LNCAP (cell line): ENCODE data around the gene RHO.
A peak's percentile ranks its signal among the peaks of the same experiment; 100 is the strongest.

ENCODE experiments used
- CTCF ChIP-seq: fragments of 450-650 bp; IDR thresholded peaks from 2 replicates; pipeline ENCODE4 v1.5.1; 2017; ENCODE audit warnings: mild to moderate bottlenecking

Gene RHO

GRCh38 chr3:129490273-129490675 lies 38.2 kb upstream of the RHO start:
- peak; percentile 81 for TF ChIP-seq CTCF

- no peak for TF ChIP-seq CTCF
These were observed 36.6 kb upstream of the RHO start for GRCh38 chr3:129491794-129492193.

- no peak for TF ChIP-seq CTCF
These were observed 35.7 kb upstream of the RHO start for GRCh38 chr3:129492691-129493090.

- TF ChIP-seq CTCF, result no peak
These were observed 35.2 kb upstream of the RHO start for GRCh38 chr3:129493206-129493605.

GRCh38 chr3:129500334-129500658 lies 28.1 kb upstream of the RHO start:
- no peak for TF ChIP-seq CTCF

- TF ChIP-seq CTCF, result no peak
These were observed 26.8 kb upstream of the RHO start for GRCh38 chr3:129501630-129502029.

- no peak for TF ChIP-seq CTCF
These were observed 25.6 kb upstream of the RHO start for GRCh38 chr3:129502641-129503408.
